ENCODE data around the gene TRPM6.

DNA sequence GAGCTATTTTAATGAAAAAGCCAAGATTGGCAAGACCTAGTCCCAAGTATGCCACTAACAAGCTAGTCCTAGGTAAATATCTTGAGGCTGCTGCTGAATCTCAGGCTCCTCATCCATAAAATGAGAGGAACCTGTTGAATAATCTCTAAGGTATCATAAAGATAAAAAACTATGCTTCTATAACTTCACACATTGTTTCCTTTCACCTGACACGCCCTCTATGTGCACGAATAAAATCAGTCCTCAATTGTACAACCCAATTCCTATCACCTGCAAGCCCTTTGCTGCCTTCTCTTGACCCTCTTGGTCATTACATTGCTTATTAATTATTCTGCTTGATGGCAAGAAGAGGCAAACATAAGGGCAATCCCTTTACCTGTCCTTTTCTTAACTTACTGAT is 69.9 kb downstream of the TRPM6 start:
- TF ChIP-seq, protein P1, sequence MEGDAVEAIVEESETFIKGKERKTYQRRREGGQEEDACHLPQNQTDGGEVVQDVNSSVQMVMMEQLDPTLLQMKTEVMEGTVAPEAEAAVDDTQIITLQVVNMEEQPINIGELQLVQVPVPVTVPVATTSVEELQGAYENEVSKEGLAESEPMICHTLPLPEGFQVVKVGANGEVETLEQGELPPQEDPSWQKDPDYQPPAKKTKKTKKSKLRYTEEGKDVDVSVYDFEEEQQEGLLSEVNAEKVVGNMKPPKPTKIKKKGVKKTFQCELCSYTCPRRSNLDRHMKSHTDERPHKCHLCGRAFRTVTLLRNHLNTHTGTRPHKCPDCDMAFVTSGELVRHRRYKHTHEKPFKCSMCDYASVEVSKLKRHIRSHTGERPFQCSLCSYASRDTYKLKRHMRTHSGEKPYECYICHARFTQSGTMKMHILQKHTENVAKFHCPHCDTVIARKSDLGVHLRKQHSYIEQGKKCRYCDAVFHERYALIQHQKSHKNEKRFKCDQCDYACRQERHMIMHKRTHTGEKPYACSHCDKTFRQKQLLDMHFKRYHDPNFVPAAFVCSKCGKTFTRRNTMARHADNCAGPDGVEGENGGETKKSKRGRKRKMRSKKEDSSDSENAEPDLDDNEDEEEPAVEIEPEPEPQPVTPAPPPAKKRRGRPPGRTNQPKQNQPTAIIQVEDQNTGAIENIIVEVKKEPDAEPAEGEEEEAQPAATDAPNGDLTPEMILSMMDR (IDR thresholded peaks at IDR 0.05; ENCODE audit: low read length): no peak
- no peak for TF ChIP-seq EZH2 (optimal IDR thresholded peaks at IDR 0.05; ENCODE audit: low read depth, low read length)
